Small intestine (tissue), 7 donors: ENCODE results near the gene RBM3. TPM values are rescaled to one million over a fixed set of nuclear protein-coding genes. Genes with fewer than 3 reads are reported as not detected.

Experiments
- DNase-seq, 2 donors: peaks; one replicate each; pipeline versions ENCODE4 v3.0.0 to v3.0.0-alpha.2; 2013
- FAIRE-seq: peaks from 2 replicates; lab custom pipeline; 2012; peaks lifted over from hg19 to GRCh38; lab: Jason Lieb, UNC
- H3K27ac ChIP-seq, 3 donors: one replicate each; pipeline ENCODE4 v1.5.1; 2013; ENCODE audit warnings: low read length in 2 of 3, mild to moderate bottlenecking in 2 of 3, control low read depth in 1 of 3, inconsistent platforms in 1 of 3, low read depth in 1 of 3, moderate library complexity in 1 of 3
- H3K27me3 ChIP-seq, 3 donors: one replicate each; pipeline ENCODE4 v1.6.1; 2013; ENCODE audit warnings: low read length in 3 of 3, inconsistent platforms in 1 of 3; ENCODE audit not compliant: control insufficient read depth in 3 of 3, insufficient read depth in 3 of 3
- H3K36me3 ChIP-seq, 3 donors: one replicate each; pipeline ENCODE4 v1.6.1; 2013; ENCODE audit warnings: low read length in 3 of 3, inconsistent platforms in 1 of 3, low read depth in 1 of 3, mild to moderate bottlenecking in 1 of 3, moderate library complexity in 1 of 3; ENCODE audit not compliant: control insufficient read depth in 3 of 3, insufficient read depth in 2 of 3
- H3K4me1 ChIP-seq, 3 donors: one replicate each; pipeline ENCODE4 v1.6.1; 2013; ENCODE audit warnings: low read length in 2 of 3, inconsistent platforms in 1 of 3, low read depth in 1 of 3, mild to moderate bottlenecking in 1 of 3, moderate library complexity in 1 of 3; ENCODE audit not compliant: control insufficient read depth in 3 of 3, insufficient read depth in 2 of 3
- H3K4me3 ChIP-seq, 3 donors: one replicate each; pipeline ENCODE4 v1.5.1; 2013; ENCODE audit warnings: low read length in 3 of 3, control low read depth in 1 of 3, inconsistent platforms in 1 of 3, low read depth in 1 of 3, mild to moderate bottlenecking in 1 of 3, moderate library complexity in 1 of 3
- H3K9me3 ChIP-seq, 2 donors: one replicate each; pipeline ENCODE4 v1.6.1; 2013; ENCODE audit warnings: low read depth in 1 of 2, low read length in 1 of 2; ENCODE audit not compliant: control insufficient read depth in 2 of 2, insufficient read depth in 1 of 2
- WGBS, 3 donors: extraction: QIAGEN DNeasy Blood & Tissue Kit; methylation state at CpG; one replicate each; pipeline ENCODE4 v1.1.7; 2013; 5-methylcytosine and 5-hydroxymethylcytosine counted together
- polyA plus RNA-seq, 4 donors: library from polyadenylated mRNA; stranded (reverse) in 3 of 4; unstranded in 1 of 4; fragments of 200-250 nt in 3 of 4; fragments of 120-200 nt in 1 of 4; gene quantifications; one replicate each; pipeline versions ENCODE4 v1.2.1 to v1.2.3, GENCODE V29; 2013
- donor health status: healthy with polysubstance abuse.
- donor health status: control.
- donor health status: control.
- donor health status: Bipolar disorder and iron deficiency.
- donor health status: healthy.

The RBM3 gene
- polyA plus RNA-seq, 4 donors = 87.9 to 222 (median 173) TPM

GRCh38 chrX:48559636-48560035 is 14.6 kb upstream of the RBM3 start:
- peaks cover 2 to 44% (median 8%) of the 10 kb centered on the region in 3 donors for H3K36me3 ChIP-seq
- H3K4me1 ChIP-seq = no peaks in the 10 kb centered on the region
- WGBS, 3 donors = 96 to 98% (median 97%) methylated on average over 23 to 24 of the region's 24 CpGs
- FAIRE-seq (no peak), DNase-seq (no peak)
- no peaks in the 10 kb centered on the region for H3K9me3 ChIP-seq
- no peak overlapping the region for H3K4me3 ChIP-seq
- no peak overlapping the region for H3K27ac ChIP-seq
- no peaks in the 10 kb centered on the region for H3K27me3 ChIP-seq

- peaks cover 2 to 44% (median 8%) of the 10 kb centered on the region in 3 donors for H3K36me3 ChIP-seq
- H3K27me3 ChIP-seq = no peaks in the 10 kb centered on the region
- 95 to 97% (median 96%) methylated on average over 12 to 14 of the region's 14 CpGs for WGBS, 3 donors
- no peaks in the 10 kb centered on the region for H3K9me3 ChIP-seq
- no peak for FAIRE-seq
- H3K4me3 ChIP-seq = no peak overlapping the region
- H3K27ac ChIP-seq = no peak overlapping the region
- no peaks in the 10 kb centered on the region for H3K4me1 ChIP-seq
- DNase-seq = no peak
Measured at GRCh38 chrX:48560056-48560455, 14.2 kb upstream of the RBM3 start.

- no peaks in the 10 kb centered on the region for H3K9me3 ChIP-seq
- no peak overlapping the region for H3K27ac ChIP-seq
- WGBS, 3 donors = 91 to 98% (median 95%) methylated on average over 11 to 12 of the region's 12 CpGs
- DNase-seq (no peak), FAIRE-seq (no peak)
- no peak overlapping the region for H3K4me3 ChIP-seq
- H3K27me3 ChIP-seq = no peaks in the 10 kb centered on the region
- H3K4me1 ChIP-seq = no peaks in the 10 kb centered on the region
- peaks cover 2 to 40% (median 8%) of the 10 kb centered on the region in 3 donors for H3K36me3 ChIP-seq
Measured at GRCh38 chrX:48560681-48561080, 13.6 kb upstream of the RBM3 start.

- Histone ChIP-seq H3K36me3 (peaks cover 0 to under 1% (median 0%) of the 10 kb centered on the region in 3 donors), H3K4me3 (no peak overlapping the region), H3K27me3 (no peaks in the 10 kb centered on the region), H3K27ac (peak overlapping the region in 1 of 3 donors; percentile 38), H3K4me1 (no peaks in the 10 kb centered on the region), H3K9me3 (no peaks in the 10 kb centered on the region)
- 25 to 74% (median 50%) methylated on average over 1 of the region's 1 CpG for WGBS, 3 donors
- no peak for FAIRE-seq
- no peak for DNase-seq
Measured at GRCh38 chrX:48569958-48570357, 4.3 kb upstream of the RBM3 start.

- FAIRE-seq = no peak
- Histone ChIP-seq H3K27me3 (no peaks in the 10 kb centered on the region), H3K36me3 (peaks cover 0 to 27% (median 2%) of the 10 kb centered on the region in 3 donors), H3K27ac (peak overlapping the region; percentile 63 to 97 (median 96)), H3K9me3 (no peaks in the 10 kb centered on the region), H3K4me1 (peaks cover 0 to 11% (median 0%) of the 10 kb centered on the region in 3 donors), H3K4me3 (peak overlapping the region; percentile 12 to 86 (median 29))
- WGBS, 3 donors = 36 to 57% (median 51%) methylated on average over 18 to 19 of the region's 19 CpGs
- DNase-seq = no peak
Measured at GRCh38 chrX:48573690-48574269, 504 bp upstream of the RBM3 start.

GRCh38 chrX:48575642-48576041 is 1.4 kb downstream of the RBM3 start:
- no peaks in the 10 kb centered on the region for H3K27me3 ChIP-seq
- DNase-seq (no peak), FAIRE-seq (no peak)
- no peaks in the 10 kb centered on the region for H3K9me3 ChIP-seq
- H3K36me3 ChIP-seq = peaks cover 0 to 33% (median 4%) of the 10 kb centered on the region in 3 donors
- H3K4me3 ChIP-seq = peak overlapping the region in 2 of 3 donors; percentile 51 to 86
- H3K27ac ChIP-seq = peak overlapping the region in 2 of 3 donors; percentile 96 to 97
- 46 to 73% (median 65%) methylated on average over 13 of the region's 13 CpGs for WGBS, 3 donors
- H3K4me1 ChIP-seq = peaks cover 0 to 11% (median 0%) of the 10 kb centered on the region in 3 donors

GRCh38 chrX:48576108-48576507 is 1.8 kb downstream of the RBM3 start:
- no peaks in the 10 kb centered on the region for H3K27me3 ChIP-seq
- H3K4me1 ChIP-seq = peaks cover 0 to 11% (median 0%) of the 10 kb centered on the region in 3 donors
- H3K9me3 ChIP-seq = no peaks in the 10 kb centered on the region
- no peak for FAIRE-seq
- DNase-seq = no peak
- peaks cover 0 to 33% (median 4%) of the 10 kb centered on the region in 3 donors for H3K36me3 ChIP-seq
- H3K4me3 ChIP-seq = peak overlapping the region in 2 of 3 donors; percentile 51 to 86
- peak overlapping the region in 1 of 3 donors; percentile 97 for H3K27ac ChIP-seq
- 46 to 59% (median 56%) methylated on average over 6 of the region's 6 CpGs for WGBS, 3 donors

- DNase-seq (no peak), FAIRE-seq (no peak)
- peaks cover 0 to 11% (median 0%) of the 10 kb centered on the region in 3 donors for H3K4me1 ChIP-seq
- no peaks in the 10 kb centered on the region for H3K9me3 ChIP-seq
- whole genome bisulfite sequencing, 3 donors = 53 to 66% (median 56%) methylated on average over 2 of the region's 2 CpGs
- no peaks in the 10 kb centered on the region for H3K27me3 ChIP-seq
- H3K36me3 ChIP-seq = peaks cover 0 to 33% (median 4%) of the 10 kb centered on the region in 3 donors
- no peak overlapping the region for H3K4me3 ChIP-seq
- H3K27ac ChIP-seq = no peak overlapping the region
Measured at GRCh38 chrX:48578661-48579128, 4.4 kb downstream of the RBM3 start.
